ENCODE results near the gene GLI1. TPM values are rescaled to one million over a fixed set of nuclear protein-coding genes. Genes with fewer than 3 reads are reported as not detected.

GLI1 gene
- polyA plus RNA-seq, 1 donor from 2014 or later, result 4.2 TPM

DNA sequence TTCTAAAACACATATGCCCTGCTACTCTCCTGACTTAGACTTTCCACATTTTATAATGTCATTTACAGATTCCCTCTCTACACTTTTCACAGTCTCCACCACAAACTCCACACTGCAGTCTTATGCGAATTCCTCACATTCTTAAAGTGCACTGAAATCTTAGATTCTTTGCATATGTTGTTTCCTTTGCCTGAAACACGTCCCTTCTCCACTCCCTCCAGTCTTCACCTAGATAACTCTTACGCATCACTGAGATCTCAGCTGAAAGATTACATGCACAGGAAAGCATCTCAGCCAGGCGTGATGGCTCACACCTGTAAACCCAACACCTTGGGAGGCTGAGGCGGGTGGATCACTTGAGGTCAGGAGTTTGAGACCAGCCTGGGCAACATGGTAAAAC, 23.9 kb downstream of the GLI1 start:
- no peak overlapping the region for H3K27ac ChIP-seq (ENCODE audit: low read length)

DNA sequence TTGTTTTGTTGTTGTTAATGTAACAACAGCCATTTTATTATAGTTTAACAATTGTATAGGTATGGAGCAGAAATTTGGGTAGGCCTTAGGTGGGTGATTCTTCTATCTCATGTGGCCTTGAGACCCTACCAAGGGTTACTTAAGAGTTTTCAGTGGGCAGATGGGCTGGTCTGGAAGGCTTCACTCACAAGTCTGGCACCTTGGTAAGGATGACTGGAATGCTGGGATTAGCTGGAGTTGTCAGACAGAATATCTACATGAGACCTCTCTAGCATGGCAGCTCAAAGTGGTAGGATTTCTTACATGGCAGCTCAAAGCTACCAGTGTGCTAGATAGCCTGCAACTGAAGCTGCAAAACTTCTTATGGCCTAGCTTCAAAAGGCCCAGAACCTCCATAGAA, 26.1 kb downstream of the GLI1 start:
- Histone ChIP-seq H3K27me3 (ENCODE audit: insufficient read depth, low read depth, low read length) (peaks cover 8% of the 10 kb centered on the region), H3K9ac (ENCODE audit: low read length) (no peak overlapping the region), H3K9me2 (ENCODE audit: insufficient read depth, low read length) (no peaks in the 10 kb centered on the region), H3K79me2 (replicated peaks; ENCODE audit: insufficient read depth, low read length) (peaks cover 15% of the 10 kb centered on the region), H2AFZ (ENCODE audit: low read depth, low read length) (no peak overlapping the region), H3K4me3 (ENCODE audit: low read length) (no peak overlapping the region), H3F3A (ENCODE audit: insufficient read depth, low read length, poor library complexity, severe bottlenecking) (no peaks in the 10 kb centered on the region), H3K36me3 (ENCODE audit: insufficient read depth, low read length) (no peaks in the 10 kb centered on the region), H3K9me3 (ENCODE audit: low read length) (no peaks in the 10 kb centered on the region), H4K20me1 (ENCODE audit: insufficient read depth) (no peaks in the 10 kb centered on the region), H3K4me2 (ENCODE audit: low read length) (no peak overlapping the region), H3K27ac (ENCODE audit: low read length) (no peak overlapping the region)
- TF ChIP-seq TAF1 (IDR thresholded peaks at IDR 0.05; ENCODE audit: low read depth) (no peak), EZH2 (IDR thresholded peaks at IDR 0.05; ENCODE audit: borderline replicate concordance, insufficient read depth, low read length, poor library complexity, severe bottlenecking) (no peak), RAD21 (conservative IDR thresholded peaks at IDR 0.05) (no peak), SMC3 (conservative IDR thresholded peaks at IDR 0.05; ENCODE audit: poor library complexity) (no peak), EP300 (conservative IDR thresholded peaks at IDR 0.05; ENCODE audit: poor library complexity, severe bottlenecking) (no peak), POLR2AphosphoS5 (IDR thresholded peaks at IDR 0.05) (no peak), MXI1 (conservative IDR thresholded peaks at IDR 0.05; ENCODE audit: poor library complexity, severe bottlenecking) (no peak)
- TF ChIP-seq, protein P1, sequence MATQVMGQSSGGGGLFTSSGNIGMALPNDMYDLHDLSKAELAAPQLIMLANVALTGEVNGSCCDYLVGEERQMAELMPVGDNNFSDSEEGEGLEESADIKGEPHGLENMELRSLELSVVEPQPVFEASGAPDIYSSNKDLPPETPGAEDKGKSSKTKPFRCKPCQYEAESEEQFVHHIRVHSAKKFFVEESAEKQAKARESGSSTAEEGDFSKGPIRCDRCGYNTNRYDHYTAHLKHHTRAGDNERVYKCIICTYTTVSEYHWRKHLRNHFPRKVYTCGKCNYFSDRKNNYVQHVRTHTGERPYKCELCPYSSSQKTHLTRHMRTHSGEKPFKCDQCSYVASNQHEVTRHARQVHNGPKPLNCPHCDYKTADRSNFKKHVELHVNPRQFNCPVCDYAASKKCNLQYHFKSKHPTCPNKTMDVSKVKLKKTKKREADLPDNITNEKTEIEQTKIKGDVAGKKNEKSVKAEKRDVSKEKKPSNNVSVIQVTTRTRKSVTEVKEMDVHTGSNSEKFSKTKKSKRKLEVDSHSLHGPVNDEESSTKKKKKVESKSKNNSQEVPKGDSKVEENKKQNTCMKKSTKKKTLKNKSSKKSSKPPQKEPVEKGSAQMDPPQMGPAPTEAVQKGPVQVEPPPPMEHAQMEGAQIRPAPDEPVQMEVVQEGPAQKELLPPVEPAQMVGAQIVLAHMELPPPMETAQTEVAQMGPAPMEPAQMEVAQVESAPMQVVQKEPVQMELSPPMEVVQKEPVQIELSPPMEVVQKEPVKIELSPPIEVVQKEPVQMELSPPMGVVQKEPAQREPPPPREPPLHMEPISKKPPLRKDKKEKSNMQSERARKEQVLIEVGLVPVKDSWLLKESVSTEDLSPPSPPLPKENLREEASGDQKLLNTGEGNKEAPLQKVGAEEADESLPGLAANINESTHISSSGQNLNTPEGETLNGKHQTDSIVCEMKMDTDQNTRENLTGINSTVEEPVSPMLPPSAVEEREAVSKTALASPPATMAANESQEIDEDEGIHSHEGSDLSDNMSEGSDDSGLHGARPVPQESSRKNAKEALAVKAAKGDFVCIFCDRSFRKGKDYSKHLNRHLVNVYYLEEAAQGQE (IDR thresholded peaks at IDR 0.05; ENCODE audit: borderline replicate concordance), result no peak
- TF ChIP-seq, protein P2, sequence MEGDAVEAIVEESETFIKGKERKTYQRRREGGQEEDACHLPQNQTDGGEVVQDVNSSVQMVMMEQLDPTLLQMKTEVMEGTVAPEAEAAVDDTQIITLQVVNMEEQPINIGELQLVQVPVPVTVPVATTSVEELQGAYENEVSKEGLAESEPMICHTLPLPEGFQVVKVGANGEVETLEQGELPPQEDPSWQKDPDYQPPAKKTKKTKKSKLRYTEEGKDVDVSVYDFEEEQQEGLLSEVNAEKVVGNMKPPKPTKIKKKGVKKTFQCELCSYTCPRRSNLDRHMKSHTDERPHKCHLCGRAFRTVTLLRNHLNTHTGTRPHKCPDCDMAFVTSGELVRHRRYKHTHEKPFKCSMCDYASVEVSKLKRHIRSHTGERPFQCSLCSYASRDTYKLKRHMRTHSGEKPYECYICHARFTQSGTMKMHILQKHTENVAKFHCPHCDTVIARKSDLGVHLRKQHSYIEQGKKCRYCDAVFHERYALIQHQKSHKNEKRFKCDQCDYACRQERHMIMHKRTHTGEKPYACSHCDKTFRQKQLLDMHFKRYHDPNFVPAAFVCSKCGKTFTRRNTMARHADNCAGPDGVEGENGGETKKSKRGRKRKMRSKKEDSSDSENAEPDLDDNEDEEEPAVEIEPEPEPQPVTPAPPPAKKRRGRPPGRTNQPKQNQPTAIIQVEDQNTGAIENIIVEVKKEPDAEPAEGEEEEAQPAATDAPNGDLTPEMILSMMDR (IDR thresholded peaks at IDR 0.05; ENCODE audit: poor library complexity, severe bottlenecking), result no peak

More for the DNA sequence above, 23.9 kb downstream of the GLI1 start:
- H3K9ac ChIP-seq (ENCODE audit: low read length), result no peak overlapping the region
- H3K9me2 ChIP-seq (ENCODE audit: insufficient read depth, low read length), result no peaks in the 10 kb centered on the region
- H3K9me3 ChIP-seq (ENCODE audit: low read length), result no peaks in the 10 kb centered on the region
- H3F3A ChIP-seq (ENCODE audit: insufficient read depth, low read length, poor library complexity, severe bottlenecking), result no peaks in the 10 kb centered on the region
- no peaks in the 10 kb centered on the region for H3K36me3 ChIP-seq (ENCODE audit: insufficient read depth, low read length)
- H3K79me2 ChIP-seq (replicated peaks; ENCODE audit: insufficient read depth, low read length), result peaks cover 6% of the 10 kb centered on the region
- H3K4me2 ChIP-seq (ENCODE audit: low read length), result no peak overlapping the region
- H3K4me3 ChIP-seq (ENCODE audit: low read length), result no peak overlapping the region
- peaks cover 27% of the 10 kb centered on the region for H3K27me3 ChIP-seq (ENCODE audit: insufficient read depth, low read depth, low read length)
- H4K20me1 ChIP-seq (ENCODE audit: insufficient read depth), result no peaks in the 10 kb centered on the region
- TF ChIP-seq EZH2 (IDR thresholded peaks at IDR 0.05; ENCODE audit: borderline replicate concordance, insufficient read depth, low read length, poor library complexity, severe bottlenecking) (no peak), SMC3 (conservative IDR thresholded peaks at IDR 0.05; ENCODE audit: poor library complexity) (no peak), RAD21 (conservative IDR thresholded peaks at IDR 0.05) (no peak)
- TF ChIP-seq, protein P1 (IDR thresholded peaks at IDR 0.05; ENCODE audit: borderline replicate concordance), result no peak
- H2AFZ ChIP-seq (ENCODE audit: low read depth, low read length), result no peak overlapping the region

Data from neural cell (in vitro differentiated cells).